ENCODE data around the gene RNF31.
A peak's percentile ranks its signal among the peaks of the same experiment; 100 is the strongest.

The RNF31 gene

DNA sequence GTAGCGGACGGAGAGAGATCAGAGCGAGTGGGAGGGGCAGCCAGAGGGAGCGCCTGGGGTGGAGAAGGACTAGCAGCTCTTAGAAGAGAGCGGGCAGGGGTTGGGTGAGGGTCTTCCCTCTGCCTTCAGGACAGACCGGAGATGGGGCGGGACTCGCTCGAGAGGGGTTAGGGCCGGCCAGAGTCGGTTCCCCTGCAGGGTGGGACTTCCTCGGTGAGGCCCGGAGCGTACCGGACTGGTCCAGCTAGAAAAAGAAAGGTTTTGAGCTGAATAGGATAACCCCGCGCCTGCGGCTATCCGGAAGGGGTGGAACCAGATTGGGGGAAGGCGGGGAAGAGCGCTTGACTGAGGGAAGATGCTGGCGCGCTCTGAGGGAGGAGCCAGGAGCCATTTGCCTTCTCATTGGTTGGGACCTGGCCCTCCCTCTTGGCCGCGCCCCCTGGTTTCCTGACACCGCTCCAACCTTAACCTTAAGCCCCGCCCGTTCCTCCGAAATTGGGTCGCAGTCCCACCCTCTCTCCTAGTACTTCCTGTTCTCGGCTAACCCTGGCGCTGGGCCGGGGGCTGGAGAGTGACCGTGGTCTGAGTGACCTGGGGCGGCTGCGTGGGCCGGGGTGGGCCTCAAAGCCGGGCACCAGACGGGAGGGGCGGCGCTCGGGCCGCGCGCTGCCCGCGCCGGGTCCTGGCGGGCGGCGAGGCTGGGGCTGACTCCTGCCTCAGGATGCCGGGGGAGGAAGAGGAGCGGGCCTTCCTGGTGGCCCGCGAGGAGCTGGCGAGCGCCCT, at the start of gene RNF31:
Gene RNF31, plus strand, starts transcription at position 521 of the 783 bp plus-strand sequence. Its CDS starts 201 bp downstream, at position 722.
- DNase-seq = peak; percentile 98

DNA sequence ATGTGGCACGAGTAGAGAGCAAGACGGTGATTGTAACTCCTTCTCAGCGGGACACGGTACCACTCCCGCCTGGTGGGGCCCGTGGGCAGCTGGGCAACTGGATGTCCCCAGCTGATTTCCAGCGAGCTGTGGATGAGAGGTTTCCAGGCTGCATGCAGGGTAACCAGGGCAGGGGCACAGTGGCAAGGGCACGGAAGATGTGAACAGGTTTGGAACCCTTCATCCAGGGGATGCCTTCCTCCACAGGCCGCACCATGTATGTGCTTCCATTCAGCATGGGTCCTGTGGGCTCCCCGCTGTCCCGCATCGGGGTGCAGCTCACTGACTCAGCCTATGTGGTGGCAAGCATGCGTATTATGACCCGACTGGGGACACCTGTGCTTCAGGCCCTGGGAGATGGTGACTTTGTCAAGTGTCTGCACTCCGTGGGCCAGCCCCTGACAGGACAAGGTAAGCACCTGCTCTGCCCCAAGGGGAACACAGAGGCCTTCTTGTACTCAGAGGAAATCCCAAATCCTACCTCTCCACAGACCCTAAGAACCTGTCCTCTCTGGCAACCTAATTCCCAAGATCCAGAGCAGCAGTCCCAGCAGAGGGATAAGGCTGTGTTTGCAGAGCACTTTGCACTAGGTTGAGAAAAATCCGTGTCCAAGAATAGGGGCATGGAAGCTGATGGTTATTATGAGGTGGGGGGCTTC, 48.9 kb upstream of the RNF31 start:
- DNase-seq = no peak

DNA sequence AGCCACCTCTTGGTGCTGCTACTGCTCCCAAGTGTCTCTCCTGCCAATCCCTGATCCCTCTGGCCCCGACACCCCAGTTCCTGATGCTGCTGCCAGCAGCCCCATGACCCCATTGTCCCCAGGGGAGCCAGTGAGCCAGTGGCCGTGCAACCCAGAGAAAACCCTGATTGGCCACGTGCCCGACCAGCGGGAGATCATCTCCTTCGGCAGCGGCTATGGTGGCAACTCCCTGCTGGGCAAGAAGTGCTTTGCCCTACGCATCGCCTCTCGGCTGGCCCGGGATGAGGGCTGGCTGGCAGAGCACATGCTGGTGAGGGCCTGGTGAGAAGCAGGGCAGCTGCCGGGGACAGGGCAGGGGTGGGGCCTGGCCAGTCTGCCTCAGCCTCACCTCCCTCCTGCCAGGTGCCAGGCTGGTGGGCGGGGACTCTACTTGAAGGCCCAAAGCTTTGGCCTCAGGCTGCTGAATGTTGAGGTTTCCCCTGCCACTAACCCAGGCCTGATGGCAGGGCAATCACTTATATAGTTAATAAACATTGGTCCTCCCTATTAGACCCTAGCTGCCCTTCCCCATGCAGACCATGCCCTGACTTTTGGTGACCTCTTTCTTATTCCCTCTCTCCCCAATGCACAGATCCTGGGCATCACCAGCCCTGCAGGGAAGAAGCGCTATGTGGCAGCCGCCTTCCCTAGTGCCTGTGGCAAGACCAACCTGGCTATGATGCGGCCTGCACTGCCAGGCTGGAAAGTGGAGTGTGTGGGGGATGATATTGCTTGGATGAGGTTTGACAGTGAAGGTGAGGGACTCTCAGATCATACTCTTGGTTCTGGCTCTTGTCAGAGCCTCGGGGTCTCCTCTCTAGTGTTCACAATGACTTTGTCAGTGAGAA, 48.1 kb upstream of the RNF31 start:
- DNase-seq = no peak

DNA sequence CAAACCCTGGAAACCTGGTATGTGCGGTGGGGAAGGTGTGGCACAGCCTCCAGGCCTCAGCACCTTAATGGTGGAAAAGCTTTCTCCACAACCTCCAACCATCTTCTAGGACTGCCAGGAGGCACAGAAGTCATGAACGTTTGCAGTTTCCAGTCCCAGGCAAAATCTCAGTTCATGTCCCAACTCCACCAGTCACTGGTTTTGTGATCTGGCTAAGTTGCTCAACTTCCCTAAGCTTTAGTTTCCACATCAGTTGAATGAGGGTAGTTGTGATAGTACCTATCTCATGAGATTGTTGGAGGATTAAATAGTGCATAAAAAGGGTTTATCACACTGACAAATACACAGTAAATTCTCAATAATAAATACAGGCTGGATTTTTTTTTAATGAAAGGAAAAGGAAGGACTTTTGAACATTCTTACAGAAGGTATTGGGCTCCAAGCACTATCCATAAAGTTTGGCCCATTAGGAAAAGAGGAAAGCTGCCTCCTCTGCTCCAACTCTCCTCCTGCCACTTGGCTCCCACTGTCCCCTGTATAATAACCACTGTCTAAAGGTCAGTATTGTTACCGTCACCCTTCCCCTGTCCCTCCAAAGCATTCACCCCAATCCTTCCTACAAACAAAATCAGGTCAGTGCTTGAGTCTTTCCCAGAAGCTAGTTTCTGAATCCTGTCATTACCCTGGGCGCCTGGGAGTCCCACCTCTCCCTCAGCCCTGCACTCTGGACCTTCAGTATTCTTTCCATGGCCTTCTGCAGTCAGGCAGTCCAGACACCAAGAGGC, 46.9 kb upstream of the RNF31 start:
- DNase-seq = no peak

- DNase-seq = no peak
Observed at GRCh38 chr14:24100982-24101494, 46.3 kb upstream of the RNF31 start.

- no peak for DNase-seq
Observed at GRCh38 chr14:24102357-24103048, 44.8 kb upstream of the RNF31 start.

DNA sequence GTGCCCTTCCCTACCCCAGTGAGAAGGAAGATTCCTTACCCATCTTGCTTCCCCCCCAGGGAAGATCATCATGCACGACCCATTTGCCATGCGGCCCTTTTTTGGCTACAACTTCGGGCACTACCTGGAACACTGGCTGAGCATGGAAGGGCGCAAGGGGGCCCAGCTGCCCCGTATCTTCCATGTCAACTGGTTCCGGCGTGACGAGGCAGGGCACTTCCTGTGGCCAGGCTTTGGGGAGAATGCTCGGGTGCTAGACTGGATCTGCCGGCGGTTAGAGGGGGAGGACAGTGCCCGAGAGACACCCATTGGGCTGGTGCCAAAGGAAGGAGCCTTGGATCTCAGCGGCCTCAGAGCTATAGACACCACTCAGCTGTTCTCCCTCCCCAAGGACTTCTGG, 43.8 kb upstream of the RNF31 start:
- DNase-seq = no peak

GRCh38 chr14:24105609-24106239, 41.6 kb upstream of the RNF31 start:
- DNase-seq = peak; percentile 4

DNA sequence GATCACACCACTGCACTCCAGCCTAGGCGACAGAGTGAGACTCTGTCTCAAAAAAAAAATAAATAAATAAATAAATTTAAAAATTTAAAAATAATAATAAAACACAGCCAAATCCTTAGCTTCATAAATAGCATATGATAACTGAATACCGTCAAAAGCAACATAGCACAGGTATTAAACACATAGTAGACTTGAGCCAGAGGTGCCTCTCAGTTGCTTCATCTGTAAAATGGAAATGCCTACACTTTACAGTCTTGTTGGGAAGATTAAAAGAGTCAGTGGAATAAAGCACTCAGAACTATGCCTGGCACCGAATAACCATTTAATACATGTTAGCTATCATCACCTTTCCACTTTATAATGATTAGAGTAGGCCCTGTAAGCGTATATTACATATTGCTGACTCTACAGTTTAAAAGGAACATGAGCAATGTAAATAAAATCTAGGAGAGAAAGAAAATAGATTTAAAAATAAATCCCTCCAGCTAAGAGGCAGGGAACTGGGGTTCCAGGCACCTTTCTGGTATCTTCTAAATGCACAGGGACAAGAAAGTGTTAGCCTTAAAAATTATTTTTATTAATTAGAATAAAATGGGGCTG, 40.5 kb upstream of the RNF31 start:
- DNase-seq = no peak

DNA sequence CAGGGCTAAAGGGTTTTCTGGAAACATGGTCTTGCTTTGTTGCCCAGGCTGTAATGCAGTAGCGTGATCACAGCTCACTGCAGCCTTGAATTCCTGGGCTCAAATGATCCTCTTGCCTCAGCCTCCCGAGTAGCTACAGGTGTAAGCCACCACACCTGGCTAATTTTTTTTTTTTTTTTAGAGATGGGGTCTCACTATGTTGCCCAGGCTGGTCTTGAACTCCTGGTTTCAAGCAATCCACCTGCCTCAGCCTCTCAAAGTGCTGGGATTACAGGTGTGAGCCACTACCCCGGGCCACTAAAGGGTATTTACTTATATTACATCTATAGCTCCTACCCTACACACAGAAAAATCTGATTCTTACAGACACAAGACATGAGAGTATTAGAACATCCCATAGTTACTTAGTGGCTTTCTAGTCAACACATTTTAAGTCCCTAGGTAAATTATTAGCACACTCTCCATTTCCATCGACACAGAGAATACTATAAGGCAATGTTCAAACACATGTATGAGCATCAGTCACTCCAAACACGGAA, 38.9 kb upstream of the RNF31 start:
- DNase-seq = no peak

GRCh38 chr14:24110060-24110459, 37.2 kb upstream of the RNF31 start:
- no peak for DNase-seq

- DNase-seq = no peak
Observed at GRCh38 chr14:24110523-24110922, 36.8 kb upstream of the RNF31 start.

GRCh38 chr14:24113379-24113800, 33.9 kb upstream of the RNF31 start:
- DNase-seq = peak; percentile 73

GRCh38 chr14:24113801-24114531, 33.3 kb upstream of the RNF31 start:
- DNase-seq = peak; percentile 97

DNA sequence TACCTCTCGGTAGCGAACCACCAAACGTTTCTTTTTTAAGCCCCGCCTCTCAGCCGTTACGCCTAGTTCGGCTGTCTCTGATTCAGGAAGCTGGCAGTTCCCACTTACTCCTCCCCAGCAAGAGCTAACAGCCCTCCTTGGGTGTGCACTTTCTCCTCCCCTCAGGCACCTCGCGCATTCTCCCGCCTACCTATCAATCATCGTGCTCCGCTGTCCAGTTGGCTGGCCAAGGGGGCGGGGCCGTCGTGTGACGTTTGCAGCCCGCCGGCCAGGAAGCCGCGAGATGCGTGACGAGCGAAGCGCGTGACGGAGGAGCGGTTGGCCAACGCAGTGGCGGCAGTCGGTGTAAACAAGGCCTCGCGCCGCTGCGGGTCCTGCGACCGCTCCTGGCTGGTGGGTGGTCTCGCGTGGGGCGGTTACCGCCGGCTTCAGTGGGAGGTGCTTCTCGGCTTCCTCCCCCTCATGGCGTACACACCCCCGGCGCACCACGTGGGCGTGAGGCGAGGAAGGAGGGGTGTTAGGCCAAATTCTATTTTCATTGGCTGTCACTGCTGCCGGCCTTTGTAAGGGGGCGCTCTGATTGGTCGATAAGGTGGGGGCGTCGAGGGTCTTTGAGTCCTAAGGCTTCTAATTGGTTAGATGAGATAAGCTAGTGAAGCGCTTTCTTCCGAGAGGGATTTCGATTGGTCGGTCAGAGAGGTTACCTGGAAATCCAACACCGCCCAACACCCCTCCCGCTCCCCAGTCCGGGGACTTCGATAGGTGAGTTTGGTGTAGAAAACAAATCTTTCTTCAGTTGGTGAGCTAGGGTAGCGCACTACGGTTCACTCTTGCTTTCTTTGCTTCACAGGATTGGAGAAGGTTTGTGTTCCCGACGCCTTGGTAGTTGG, 32.5 kb upstream of the RNF31 start, which contains the start of the genes DCAF11 and NRL:
Gene DCAF11, plus strand, starts transcription at position 246 of the 890 bp plus-strand sequence. CDS start 818 bp downstream, outside the sequence.
Gene NRL, minus strand, starts transcription at position 418 of the 890 bp plus-strand sequence. CDS start 32,101 bp downstream, outside the sequence.
- DNase-seq = peak; percentile 99

GRCh38 chr14:24115422-24116127, 31.7 kb upstream of the RNF31 start:
- no peak for DNase-seq

DNA sequence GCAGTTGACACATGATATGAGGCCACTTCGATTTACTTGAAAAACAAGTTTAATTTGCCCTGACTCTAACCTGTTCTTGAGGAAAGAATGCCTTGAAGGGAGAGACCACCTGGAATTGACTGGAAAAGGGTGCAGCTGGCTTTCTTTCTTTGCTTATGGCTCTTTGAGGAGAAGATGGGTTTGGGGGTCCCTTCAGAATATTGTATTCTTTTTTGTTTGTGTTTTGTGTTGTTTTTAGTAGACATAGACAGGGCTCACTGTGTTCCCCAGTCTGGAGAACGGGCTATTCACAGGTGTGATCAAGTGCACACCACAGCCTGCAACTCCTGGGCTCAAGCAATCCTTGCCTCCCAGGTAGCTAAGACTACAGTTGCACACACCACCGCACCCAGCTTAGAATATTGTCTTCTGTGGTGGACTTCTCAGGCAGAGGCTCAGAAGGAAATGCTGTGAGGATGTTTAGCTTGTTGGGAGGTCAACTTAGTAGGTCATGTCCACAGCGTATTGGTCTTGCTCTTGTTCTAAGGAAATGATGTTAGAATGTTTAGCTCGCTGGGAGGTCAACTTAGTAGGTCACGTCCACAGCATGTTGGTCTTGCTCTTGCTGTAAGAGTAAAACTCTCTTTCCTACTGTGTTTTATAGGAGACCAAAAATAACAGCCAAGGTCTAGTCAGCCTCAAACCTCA, 31.0 kb upstream of the RNF31 start:
- DNase-seq = no peak
